ENCODE results near the gene SSBP4. TPM values are rescaled to one million over a fixed set of nuclear protein-coding genes. Genes with fewer than 3 reads are reported as not detected.
A peak's percentile ranks its signal among the peaks of the same experiment; 100 is the strongest.

Gene SSBP4
- total RNA-seq, 1 donor from 2014 or later: 56.6 TPM

DNA sequence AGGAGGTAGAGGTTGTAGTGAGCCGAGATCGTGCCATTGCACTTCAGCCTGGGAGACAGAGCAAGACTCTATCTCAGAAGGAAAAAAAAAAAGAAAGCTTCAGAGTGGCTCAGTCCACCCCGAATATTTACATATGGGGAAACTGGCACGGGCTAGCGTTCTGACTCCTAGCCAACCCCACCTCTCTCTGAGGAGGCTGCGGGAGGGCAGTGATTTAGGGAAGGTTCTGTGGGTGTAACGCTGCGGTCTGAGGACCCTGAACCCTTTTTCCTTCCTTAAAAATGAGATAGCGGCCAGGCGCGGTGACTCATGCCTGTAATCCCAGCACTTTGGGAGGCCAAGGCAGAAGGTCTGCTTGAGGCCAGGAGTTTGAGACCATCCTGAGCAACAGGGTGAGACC is 26.8 kb upstream of the SSBP4 start:
- Histone ChIP-seq H3K79me2 (ENCODE audit: insufficient read depth, low read length) (peaks cover 2% of the 10 kb centered on the region), H3K4me2 (ENCODE audit: low read length) (no peak overlapping the region), H2AFZ (ENCODE audit: low read depth, low read length) (no peak overlapping the region), H3K27ac (ENCODE audit: low read depth, low read length) (no peak overlapping the region), H3K9ac (ENCODE audit: low read length) (no peak overlapping the region), H3K36me3 (ENCODE audit: insufficient read depth, low read length) (no peaks in the 10 kb centered on the region), H3K9me3 (ENCODE audit: insufficient read depth, low read depth, low read length) (no peaks in the 10 kb centered on the region), H3K4me3 (ENCODE audit: insufficient read depth, low read depth, low read length) (no peak overlapping the region), H3K27me3 (ENCODE audit: insufficient read depth, low read length) (peaks cover 2% of the 10 kb centered on the region), H4K20me1 (ENCODE audit: insufficient read depth, low read length) (peaks cover 17% of the 10 kb centered on the region), H3K4me1 (ENCODE audit: insufficient read depth, low read length) (peaks cover 10% of the 10 kb centered on the region)
- Mint-ChIP-seq H3K27me3 (ENCODE audit: low read depth, unreplicated experiment) (peaks cover 18% of the 10 kb centered on the region), H3K36me3 (ENCODE audit: low read depth, unreplicated experiment) (no peaks in the 10 kb centered on the region), H3K4me3 (ENCODE audit: unreplicated experiment) (no peak overlapping the region), H3K9me3 (ENCODE audit: unreplicated experiment) (no peaks in the 10 kb centered on the region), H3K27ac (ENCODE audit: unreplicated experiment) (no peak overlapping the region), H3K4me1 (ENCODE audit: low read depth, unreplicated experiment) (no peaks in the 10 kb centered on the region)
- DNase-seq (ENCODE audit: low read depth) (peak; percentile 53), FAIRE-seq (no peak)
- TF ChIP-seq, protein P1, sequence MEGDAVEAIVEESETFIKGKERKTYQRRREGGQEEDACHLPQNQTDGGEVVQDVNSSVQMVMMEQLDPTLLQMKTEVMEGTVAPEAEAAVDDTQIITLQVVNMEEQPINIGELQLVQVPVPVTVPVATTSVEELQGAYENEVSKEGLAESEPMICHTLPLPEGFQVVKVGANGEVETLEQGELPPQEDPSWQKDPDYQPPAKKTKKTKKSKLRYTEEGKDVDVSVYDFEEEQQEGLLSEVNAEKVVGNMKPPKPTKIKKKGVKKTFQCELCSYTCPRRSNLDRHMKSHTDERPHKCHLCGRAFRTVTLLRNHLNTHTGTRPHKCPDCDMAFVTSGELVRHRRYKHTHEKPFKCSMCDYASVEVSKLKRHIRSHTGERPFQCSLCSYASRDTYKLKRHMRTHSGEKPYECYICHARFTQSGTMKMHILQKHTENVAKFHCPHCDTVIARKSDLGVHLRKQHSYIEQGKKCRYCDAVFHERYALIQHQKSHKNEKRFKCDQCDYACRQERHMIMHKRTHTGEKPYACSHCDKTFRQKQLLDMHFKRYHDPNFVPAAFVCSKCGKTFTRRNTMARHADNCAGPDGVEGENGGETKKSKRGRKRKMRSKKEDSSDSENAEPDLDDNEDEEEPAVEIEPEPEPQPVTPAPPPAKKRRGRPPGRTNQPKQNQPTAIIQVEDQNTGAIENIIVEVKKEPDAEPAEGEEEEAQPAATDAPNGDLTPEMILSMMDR (IDR thresholded peaks at IDR 0.05; ENCODE audit: insufficient read depth, low read depth, low read length): no peak
- TF ChIP-seq EZH2 (IDR thresholded peaks at IDR 0.05; ENCODE audit: insufficient read depth, low read length): no peak

- DNase-seq (ENCODE audit: low read depth) (no peak), FAIRE-seq (no peak)
- Mint-ChIP-seq H3K27me3 (ENCODE audit: low read depth, unreplicated experiment) (peaks cover 23% of the 10 kb centered on the region), H3K9me3 (ENCODE audit: unreplicated experiment) (no peaks in the 10 kb centered on the region), H3K27ac (ENCODE audit: unreplicated experiment) (no peak overlapping the region), H3K36me3 (ENCODE audit: low read depth, unreplicated experiment) (no peaks in the 10 kb centered on the region), H3K4me1 (ENCODE audit: low read depth, unreplicated experiment) (no peaks in the 10 kb centered on the region), H3K4me3 (ENCODE audit: unreplicated experiment) (no peak overlapping the region)
- H2AFZ ChIP-seq (ENCODE audit: low read depth, low read length): no peak overlapping the region
- no peak overlapping the region for H3K9ac ChIP-seq (ENCODE audit: low read length)
- peaks cover 9% of the 10 kb centered on the region for H3K4me1 ChIP-seq (ENCODE audit: insufficient read depth, low read length)
- no peaks in the 10 kb centered on the region for H3K9me3 ChIP-seq (ENCODE audit: insufficient read depth, low read depth, low read length)
- peaks cover 15% of the 10 kb centered on the region for H4K20me1 ChIP-seq (ENCODE audit: insufficient read depth, low read length)
- TF ChIP-seq EZH2 (IDR thresholded peaks at IDR 0.05; ENCODE audit: insufficient read depth, low read length): no peak
- TF ChIP-seq, protein P1 (IDR thresholded peaks at IDR 0.05; ENCODE audit: insufficient read depth, low read depth, low read length): no peak
- H3K27ac ChIP-seq (ENCODE audit: low read depth, low read length): no peak overlapping the region
- H3K36me3 ChIP-seq (ENCODE audit: insufficient read depth, low read length): no peaks in the 10 kb centered on the region
- no peak overlapping the region for H3K4me2 ChIP-seq (ENCODE audit: low read length)
- H3K4me3 ChIP-seq (ENCODE audit: insufficient read depth, low read depth, low read length): no peak overlapping the region
- peaks cover 2% of the 10 kb centered on the region for H3K27me3 ChIP-seq (ENCODE audit: insufficient read depth, low read length)
- H3K79me2 ChIP-seq (ENCODE audit: insufficient read depth, low read length): no peaks in the 10 kb centered on the region
These were observed 26.3 kb upstream of the SSBP4 start for GRCh38 chr19:18392926-18393325.

- Histone ChIP-seq H3K27ac (ENCODE audit: low read depth, low read length) (no peak overlapping the region), H3K9ac (ENCODE audit: low read length) (no peak overlapping the region), H4K20me1 (ENCODE audit: insufficient read depth, low read length) (peaks cover 12% of the 10 kb centered on the region), H3K36me3 (ENCODE audit: insufficient read depth, low read length) (no peaks in the 10 kb centered on the region), H3K4me2 (ENCODE audit: low read length) (no peak overlapping the region), H3K4me1 (ENCODE audit: insufficient read depth, low read length) (peaks cover under 1% of the 10 kb centered on the region), H3K9me3 (ENCODE audit: insufficient read depth, low read depth, low read length) (no peaks in the 10 kb centered on the region), H3K27me3 (ENCODE audit: insufficient read depth, low read length) (peaks cover 2% of the 10 kb centered on the region), H2AFZ (ENCODE audit: low read depth, low read length) (no peak overlapping the region), H3K79me2 (ENCODE audit: insufficient read depth, low read length) (no peaks in the 10 kb centered on the region), H3K4me3 (ENCODE audit: insufficient read depth, low read depth, low read length) (no peak overlapping the region)
- no peak for TF ChIP-seq EZH2 (IDR thresholded peaks at IDR 0.05; ENCODE audit: insufficient read depth, low read length)
- TF ChIP-seq, protein P1 (IDR thresholded peaks at IDR 0.05; ENCODE audit: insufficient read depth, low read depth, low read length): no peak
- H3K9me3 Mint-ChIP-seq (ENCODE audit: unreplicated experiment): no peaks in the 10 kb centered on the region
- FAIRE-seq: no peak
- H3K36me3 Mint-ChIP-seq (ENCODE audit: low read depth, unreplicated experiment): no peaks in the 10 kb centered on the region
- no peaks in the 10 kb centered on the region for H3K4me1 Mint-ChIP-seq (ENCODE audit: low read depth, unreplicated experiment)
- H3K27ac Mint-ChIP-seq (ENCODE audit: unreplicated experiment): no peak overlapping the region
- DNase-seq (ENCODE audit: low read depth): no peak
- no peak overlapping the region for H3K4me3 Mint-ChIP-seq (ENCODE audit: unreplicated experiment)
- H3K27me3 Mint-ChIP-seq (ENCODE audit: low read depth, unreplicated experiment): peaks cover 28% of the 10 kb centered on the region
These were observed 25.4 kb upstream of the SSBP4 start for GRCh38 chr19:18393836-18394235.

Measured in astrocyte (in vitro differentiated cells and primary cell).